Heart left ventricle (tissue), 13 donors: Measurements from ENCODE around the gene HTR1B.

ENCODE experiments used
- CTCF ChIP-seq, 12 donors: fragments of 200-600 bp; sonication (generic) in 4 of 12; IDR thresholded peaks; one replicate each; pipeline versions ENCODE4 v1.5.0 to v1.8.0; 2018 to 2022; ENCODE audit warnings: antibody characterized with exemption in 12 of 12, mild to moderate bottlenecking in 5 of 12
- POLR2A ChIP-seq, 2 donors: fragments of 450-650 bp; IDR thresholded peaks; one replicate each; pipeline ENCODE4 v1.6.1; 2017; ENCODE audit warnings: antibody characterized with exemption in 2 of 2, mild to moderate bottlenecking in 2 of 2, moderate library complexity in 2 of 2
- donor health status: ischemic (EF 13 %, LVEDD 7.1; RV severe dilation, severe dysfunction).
- donor health status: DM: no; HTN: yes; CAD: no.
- donor health status: DM: no; HTN: no; CAD: no.
- donor health status: ischemic (EF 25% LVEDD 6.9; RV normal size, moderate dysfunction).
- donor health status: ischemic (EF 25% LVEDD 5.7; RV mildly dilated, moderate dysfunction).
- donor health status: ischemic (EF 35%, LVEDD 5.7; RV mildly dilated, moderate dysfunction).
- donor health status: nonischemic (EF 11% LVEDD 7.7; RV severe dilation, severe dysfunction).
- donor health status: DM: yes; HTN: yes; CAD: no.
- donor health status: PGD.
- donor health status: ischemic (EF 29% LVEDD 5.4; RV normal size, mild dysfunction).
- donor health status: nonischemic (EF 23%, LVEDD 6.1; RV moderate dilation, normal function).

DNA sequence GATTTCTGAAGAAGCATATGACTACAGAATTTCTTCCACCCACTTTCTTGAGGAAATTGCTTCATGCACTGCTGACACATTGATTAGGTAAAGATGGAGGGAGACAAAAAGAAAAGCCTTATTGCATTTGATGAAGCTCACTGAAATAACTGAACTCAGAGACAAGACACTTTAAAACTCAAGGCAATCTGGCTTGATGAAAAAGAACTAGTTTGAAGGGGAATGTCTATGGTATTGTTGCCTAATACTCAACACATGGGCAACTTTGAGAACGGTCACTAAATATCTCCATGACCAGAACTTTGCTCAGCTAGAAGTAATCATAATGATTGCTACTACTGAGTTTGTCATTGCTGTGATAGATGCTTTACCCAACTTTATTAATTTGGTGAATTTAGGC is 38.1 kb downstream of the HTR1B start:
- TF ChIP-seq CTCF (IDR thresholded peaks at IDR 0.05) (no peak), POLR2A (IDR thresholded peaks at IDR 0.05) (no peak)
